Mammary epithelial cell (primary cell): Measurements from ENCODE around the gene GP2.

Experiments used
- CTCF ChIP-seq, 2 donors: IDR thresholded peaks in 1 of 2; conservative IDR thresholded peaks in 1 of 2; 2 replicates each; pipeline ENCODE4 v1.5.1; 2011 to 2012; ENCODE audit warnings: inconsistent platforms in 2 of 2, low read length in 2 of 2, mild to moderate bottlenecking in 2 of 2, control low read depth in 1 of 2, low read depth in 1 of 2; ENCODE audit not compliant: insufficient read depth in 1 of 2; ENCODE audit errors: extremely low read depth in 1 of 2
- EZH2 ChIP-seq: IDR thresholded peaks from 2 replicates; pipeline ENCODE4 v1.6.1; 2012; ENCODE audit warnings: low read length, inconsistent platforms, borderline replicate concordance

- TF ChIP-seq CTCF (conservative IDR thresholded peaks at IDR 0.05 in 1 of 2, IDR thresholded peaks at IDR 0.05 in 1 of 2; ENCODE audit: extremely low read depth in 1 of 2, insufficient read depth in 1 of 2, low read depth in 1 of 2, low read length in 2 of 2) = no peak
- TF ChIP-seq EZH2 = no peak
These were observed 66.9 kb downstream of the GP2 start for GRCh38 chr16:20260215-20261009.
